Keratinocyte (primary cell): Measurements from ENCODE around the gene IQCE. TPM values are rescaled to one million over a fixed set of nuclear protein-coding genes. Genes with fewer than 3 reads are reported as not detected.
A peak's percentile ranks its signal among the peaks of the same experiment; 100 is the strongest.

Experiments
- DNase-seq: peaks from one replicate; pipeline ENCODE4 v3.0.0-alpha.2; 2011; ENCODE audit warnings: low read depth, missing footprints, low spot score
- FAIRE-seq: peaks from 2 replicates; lab custom pipeline; 2011; peaks lifted over from hg19 to GRCh38; lab: Jason Lieb, UNC
- H2AFZ ChIP-seq: 2 replicates; pipeline ENCODE4 v1.6.0; 2012; ENCODE audit warnings: low read length, control low read depth, inconsistent platforms; ENCODE audit not compliant: control insufficient read depth
- H3K27ac ChIP-seq: 2 replicates; pipeline ENCODE4 v1.5.1; 2011; ENCODE audit warnings: low read length; ENCODE audit not compliant: control insufficient read depth, insufficient read depth
- H3K27me3 ChIP-seq: 3 replicates; pipeline ENCODE4 v1.6.0; 2011; ENCODE audit warnings: low read length; ENCODE audit not compliant: control insufficient read depth, insufficient read depth; ENCODE audit errors: extremely low read depth
- H3K36me3 ChIP-seq, 2 experiments: 2 replicates in 1 of 2; 3 replicates in 1 of 2; pipeline ENCODE4 v1.5.1; 2011; ENCODE audit warnings: low read length in 2 of 2, mild to moderate bottlenecking in 1 of 2; ENCODE audit not compliant: control insufficient read depth in 2 of 2, insufficient read depth in 2 of 2; ENCODE audit errors: extremely low read depth in 1 of 2
- H3K4me1 ChIP-seq: 3 replicates; pipeline ENCODE4 v1.5.1; 2011; ENCODE audit warnings: low read length; ENCODE audit not compliant: control insufficient read depth, insufficient read depth; ENCODE audit errors: extremely low read depth
- H3K4me2 ChIP-seq: 3 replicates; pipeline ENCODE4 v1.6.0; 2011; ENCODE audit warnings: low read depth, low read length; ENCODE audit not compliant: control insufficient read depth, insufficient read depth; ENCODE audit errors: extremely low read depth
- H3K4me3 ChIP-seq, 3 experiments: fragments of 200-600 bp in 1 of 3; sonication (generic) in 1 of 3; 2 replicates in 2 of 3; 3 replicates in 1 of 3; pipeline ENCODE4 v1.5.1; 2011 to 2016; ENCODE audit warnings: low read length in 3 of 3, mild to moderate bottlenecking in 3 of 3, control low read depth in 2 of 3, inconsistent platforms in 1 of 3, low read depth in 1 of 3, mixed read lengths in 1 of 3, mixed run types in 1 of 3, moderate library complexity in 1 of 3; ENCODE audit not compliant: control insufficient read depth in 2 of 3, insufficient read depth in 2 of 3; ENCODE audit errors: extremely low read depth in 1 of 3
- H3K79me2 ChIP-seq: 2 replicates; pipeline ENCODE4 v1.6.0; 2012; ENCODE audit warnings: low read length; ENCODE audit not compliant: control insufficient read depth, insufficient read depth
- H3K9ac ChIP-seq: 3 replicates; pipeline ENCODE4 v1.6.0; 2011; ENCODE audit warnings: low read length; ENCODE audit not compliant: control insufficient read depth, insufficient read depth; ENCODE audit errors: extremely low read depth
- H3K9me1 ChIP-seq: 3 replicates; pipeline ENCODE4 v1.6.0; 2011; ENCODE audit warnings: low read length; ENCODE audit not compliant: control insufficient read depth, insufficient read depth; ENCODE audit errors: extremely low read depth
- H3K9me3 ChIP-seq: 2 replicates; pipeline ENCODE4 v1.5.1; 2012; ENCODE audit warnings: low read depth, low read length; ENCODE audit not compliant: control insufficient read depth
- H4K20me1 ChIP-seq: 3 replicates; pipeline ENCODE4 v1.6.0; 2011; ENCODE audit warnings: low read length; ENCODE audit not compliant: control insufficient read depth, insufficient read depth; ENCODE audit errors: extremely low read depth
- EZH2 ChIP-seq: IDR thresholded peaks from one replicate; pipeline ENCODE4 v1.6.1; 2012; ENCODE audit warnings: inconsistent platforms, mild to moderate bottlenecking, low read length, moderate library complexity
- dilution Hi-C: fragments of 300-500 bp; cut with MboI; formaldehyde crosslinking; loops from one replicate; pipeline ENCODE4 v1.7.0; 2020; ENCODE audit warnings: low sequenced_read_pairs; ENCODE audit not compliant: extremely low pct_ligation_motif_present
- polyA plus RNA-seq, 5 experiments: library from polyadenylated mRNA; depleted of rRNA in 3 of 5; stranded (reverse) in 3 of 5; stranded (forward) in 1 of 5; unstranded in 1 of 5; fragments of >200 nt; gene quantifications; 1 replicate in 1 of 5; 2 replicates in 3 of 5; 3 replicates in 1 of 5; pipeline versions ENCODE4 v1.2.1 to v1.2.3, GENCODE V29; 2011 to 2012; ENCODE audit warnings: missing spikeins in 2 of 5, low read depth in 1 of 5, low replicate concordance in 1 of 5
- TF ChIP-seq, protein P1 (sequence below), 3 experiments: IDR thresholded peaks in 1 of 3; conservative IDR thresholded peaks in 1 of 3; optimal IDR thresholded peaks in 1 of 3; 2 replicates in 2 of 3; 3 replicates in 1 of 3; pipeline versions ENCODE3 to v1.5.1; 2011; ENCODE audit warnings: low read length in 3 of 3, mild to moderate bottlenecking in 3 of 3, moderate library complexity in 2 of 3, control low read depth in 1 of 3, inconsistent platforms in 1 of 3; ENCODE audit not compliant: insufficient read depth in 2 of 3; ENCODE audit errors: extremely low read depth in 1 of 3

IQCE gene
- polyA plus RNA-seq, 1 donor (not counting 4 experiments of a cell fraction or from before 2014, with no cell fraction given) = 5.2 TPM

- peaks cover 4% of the 10 kb centered on the region for H4K20me1 ChIP-seq
- H3K27ac ChIP-seq = no peak overlapping the region
- peaks cover 2% of the 10 kb centered on the region for H3K79me2 ChIP-seq
- H3K4me2 ChIP-seq = no peak overlapping the region
- no peaks in the 10 kb centered on the region for H3K27me3 ChIP-seq
- FAIRE-seq = no peak
- peaks cover 10 to 12% of the 10 kb centered on the region in 2 experiments for H3K36me3 ChIP-seq
- no peak for DNase-seq
- H3K9ac ChIP-seq = no peak overlapping the region
- peaks cover 67% of the 10 kb centered on the region for H3K4me1 ChIP-seq
- no peak overlapping the region for H3K4me3 ChIP-seq
- dilution Hi-C loops = no loop called here
- TF ChIP-seq EZH2 = no peak
- TF ChIP-seq, protein P1, sequence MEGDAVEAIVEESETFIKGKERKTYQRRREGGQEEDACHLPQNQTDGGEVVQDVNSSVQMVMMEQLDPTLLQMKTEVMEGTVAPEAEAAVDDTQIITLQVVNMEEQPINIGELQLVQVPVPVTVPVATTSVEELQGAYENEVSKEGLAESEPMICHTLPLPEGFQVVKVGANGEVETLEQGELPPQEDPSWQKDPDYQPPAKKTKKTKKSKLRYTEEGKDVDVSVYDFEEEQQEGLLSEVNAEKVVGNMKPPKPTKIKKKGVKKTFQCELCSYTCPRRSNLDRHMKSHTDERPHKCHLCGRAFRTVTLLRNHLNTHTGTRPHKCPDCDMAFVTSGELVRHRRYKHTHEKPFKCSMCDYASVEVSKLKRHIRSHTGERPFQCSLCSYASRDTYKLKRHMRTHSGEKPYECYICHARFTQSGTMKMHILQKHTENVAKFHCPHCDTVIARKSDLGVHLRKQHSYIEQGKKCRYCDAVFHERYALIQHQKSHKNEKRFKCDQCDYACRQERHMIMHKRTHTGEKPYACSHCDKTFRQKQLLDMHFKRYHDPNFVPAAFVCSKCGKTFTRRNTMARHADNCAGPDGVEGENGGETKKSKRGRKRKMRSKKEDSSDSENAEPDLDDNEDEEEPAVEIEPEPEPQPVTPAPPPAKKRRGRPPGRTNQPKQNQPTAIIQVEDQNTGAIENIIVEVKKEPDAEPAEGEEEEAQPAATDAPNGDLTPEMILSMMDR (optimal IDR thresholded peaks at IDR 0.05 in 1 of 3, IDR thresholded peaks at IDR 0.05 in 1 of 3, conservative IDR thresholded peaks at IDR 0.05 in 1 of 3; ENCODE audit: extremely low read depth in 1 of 3, insufficient read depth in 2 of 3, low read length in 3 of 3) = no peak
- no peaks in the 10 kb centered on the region for H3K9me1 ChIP-seq
- H3K9me3 ChIP-seq = no peaks in the 10 kb centered on the region
- no peak overlapping the region for H2AFZ ChIP-seq
These were observed 31.9 kb upstream of the IQCE start for GRCh38 chr7:2526659-2527504.

- Histone ChIP-seq H3K9ac (no peak overlapping the region), H3K9me1 (no peaks in the 10 kb centered on the region), H3K4me2 (peak overlapping the region; percentile 25), H3K4me1 (peaks cover 58% of the 10 kb centered on the region), H2AFZ (no peak overlapping the region), H3K9me3 (no peaks in the 10 kb centered on the region), H3K4me3 (no peak overlapping the region), H3K27me3 (no peaks in the 10 kb centered on the region), H3K27ac (no peak overlapping the region), H3K79me2 (no peaks in the 10 kb centered on the region), H3K36me3 (peaks cover 10 to 12% of the 10 kb centered on the region in 2 experiments), H4K20me1 (peaks cover 4% of the 10 kb centered on the region)
- DNase-seq (no peak), FAIRE-seq (peak; percentile 26)
- no peak for TF ChIP-seq EZH2
- TF ChIP-seq, protein P1 (optimal IDR thresholded peaks at IDR 0.05 in 1 of 3, IDR thresholded peaks at IDR 0.05 in 1 of 3, conservative IDR thresholded peaks at IDR 0.05 in 1 of 3; ENCODE audit: extremely low read depth in 1 of 3, insufficient read depth in 2 of 3, low read length in 3 of 3) = no peak
- dilution Hi-C loops = no loop called here
These were observed 31.0 kb upstream of the IQCE start for GRCh38 chr7:2527505-2528467.
